Adipocyte (in vitro differentiated cells): ENCODE measurements around the gene RASAL3.

Experiments
- DNase-seq: peaks from one replicate; pipeline ENCODE4 v3.0.0-alpha.2; 2015; ENCODE audit warnings: low read depth
- H3K27me3 ChIP-seq: replicated peaks from 2 replicates; pipeline ENCODE4 v1.7.0; 2013; ENCODE audit warnings: mild to moderate bottlenecking, low read length, moderate library complexity; ENCODE audit not compliant: control insufficient read depth, insufficient read depth
- H3K36me3 ChIP-seq: 2 replicates; pipeline ENCODE4 v1.7.0; 2013; ENCODE audit warnings: low read length, mild to moderate bottlenecking, moderate library complexity; ENCODE audit not compliant: control insufficient read depth, insufficient read depth, severe bottlenecking
- H3K4me1 ChIP-seq: 2 replicates; pipeline ENCODE4 v1.7.0; 2013; ENCODE audit warnings: mild to moderate bottlenecking, low read length, moderate library complexity; ENCODE audit not compliant: control insufficient read depth, insufficient read depth
- H3K4me3 ChIP-seq: 2 replicates; pipeline ENCODE4 v1.7.0; 2013; ENCODE audit warnings: mild to moderate bottlenecking, low read length, moderate library complexity
- H3K9ac ChIP-seq: 2 replicates; pipeline ENCODE4 v1.7.0; 2013; ENCODE audit warnings: mild to moderate bottlenecking, low read length, moderate library complexity
- H3K9me3 ChIP-seq: 2 replicates; pipeline ENCODE4 v1.7.0; 2013; ENCODE audit warnings: mild to moderate bottlenecking, low read length, moderate library complexity; ENCODE audit not compliant: control insufficient read depth

The RASAL3 gene

GRCh38 chr19:15428956-15429824, 35.2 kb downstream of the RASAL3 start:
- Histone ChIP-seq H3K27me3 (no peaks in the 10 kb centered on the region), H3K4me3 (no peak overlapping the region), H3K9me3 (no peaks in the 10 kb centered on the region), H3K9ac (no peak overlapping the region), H3K36me3 (peaks cover 40% of the 10 kb centered on the region), H3K4me1 (peaks cover 24% of the 10 kb centered on the region)
- no peak for DNase-seq

DNA sequence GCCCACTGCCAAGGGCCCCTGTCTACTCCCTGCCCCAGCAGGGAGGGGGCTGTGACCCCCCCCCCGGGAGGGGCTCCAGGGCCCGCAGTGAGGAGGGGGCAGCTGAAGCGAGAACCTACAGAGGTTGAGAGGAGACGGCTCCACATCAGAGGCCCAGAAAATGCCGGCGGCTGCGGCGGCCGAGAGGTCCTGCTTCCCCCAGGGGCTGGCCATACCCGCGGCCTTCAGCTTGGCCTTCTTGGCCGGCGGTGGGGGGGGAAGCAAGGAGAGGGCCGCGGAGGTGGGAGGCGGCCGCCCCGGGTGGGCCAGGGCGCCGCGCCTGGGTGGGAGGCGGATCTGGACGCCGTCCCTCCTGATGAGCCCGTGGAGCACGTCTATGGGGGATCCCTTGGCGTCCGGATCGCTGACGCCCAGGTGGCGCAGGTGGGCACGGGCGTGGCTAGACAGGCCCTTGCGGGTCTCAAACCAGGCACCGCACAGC, 36.3 kb downstream of the RASAL3 start:
- Histone ChIP-seq H3K36me3 (peaks cover 52% of the 10 kb centered on the region), H3K9ac (no peak overlapping the region), H3K4me3 (no peak overlapping the region), H3K9me3 (no peaks in the 10 kb centered on the region), H3K27me3 (no peaks in the 10 kb centered on the region), H3K4me1 (peaks cover 21% of the 10 kb centered on the region)
- DNase-seq: no peak

DNA sequence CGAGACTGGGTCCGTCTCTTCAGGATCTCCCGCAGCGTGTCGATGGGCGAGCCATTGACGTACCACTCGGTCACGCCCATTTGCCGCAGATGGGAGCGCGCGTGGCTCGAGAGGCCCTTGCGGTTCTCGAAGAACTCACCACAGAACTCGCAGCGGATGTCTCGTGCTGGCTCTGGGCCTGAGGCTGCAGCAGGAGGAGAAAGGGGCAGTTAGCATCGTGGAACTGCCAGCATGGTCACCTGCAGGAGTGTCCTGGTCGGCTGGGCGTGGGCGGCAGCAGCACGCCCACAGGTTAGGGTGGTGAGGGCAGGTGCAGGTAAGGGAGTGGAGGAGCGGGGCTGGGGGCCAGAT, 37.0 kb downstream of the RASAL3 start:
- H3K36me3 ChIP-seq: peaks cover 59% of the 10 kb centered on the region
- no peak for DNase-seq

GRCh38 chr19:15426485-15427349, 37.6 kb downstream of the RASAL3 start:
- Histone ChIP-seq H3K36me3 (peaks cover 60% of the 10 kb centered on the region), H3K9me3 (no peaks in the 10 kb centered on the region), H3K9ac (no peak overlapping the region), H3K4me3 (no peak overlapping the region), H3K4me1 (peaks cover 20% of the 10 kb centered on the region), H3K27me3 (no peaks in the 10 kb centered on the region)
- DNase-seq: no peak

More for the DNA sequence above, 37.0 kb downstream of the RASAL3 start:
- H3K27me3 ChIP-seq: no peaks in the 10 kb centered on the region
- peaks cover 21% of the 10 kb centered on the region for H3K4me1 ChIP-seq
- no peaks in the 10 kb centered on the region for H3K9me3 ChIP-seq
- no peak overlapping the region for H3K4me3 ChIP-seq
- H3K9ac ChIP-seq: no peak overlapping the region

DNA sequence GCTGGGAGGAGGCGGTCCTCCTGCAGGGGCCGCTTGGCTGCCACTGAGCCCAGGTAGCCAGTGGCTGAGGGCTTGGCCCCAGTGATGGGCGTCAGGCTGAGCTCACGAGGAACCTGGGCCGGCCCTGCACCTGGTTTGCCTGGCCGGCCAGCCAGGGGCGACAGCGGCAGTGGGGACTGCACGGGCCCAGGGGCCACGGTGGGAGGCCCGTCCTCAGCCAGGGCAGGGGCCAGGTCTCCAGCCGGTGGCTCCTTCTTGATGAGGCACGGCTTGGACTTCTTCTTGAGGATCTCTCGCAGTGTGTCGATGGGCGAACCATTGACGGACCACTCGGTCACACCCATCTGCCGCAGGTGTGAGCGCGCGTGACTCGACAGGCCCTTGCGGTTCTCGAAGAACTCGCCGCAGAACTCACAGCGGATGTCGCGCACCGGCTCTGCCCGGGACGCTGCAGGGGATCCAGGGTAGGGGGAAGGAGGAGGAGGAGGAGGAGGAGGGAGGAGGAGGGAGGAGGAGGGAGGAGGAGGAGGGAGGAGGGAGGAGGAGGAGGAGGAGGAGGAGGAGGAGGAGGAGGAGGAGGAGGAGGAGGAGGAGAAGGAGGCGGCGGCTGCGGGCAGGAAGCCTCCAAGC, 38.9 kb downstream of the RASAL3 start:
- Histone ChIP-seq H3K27me3 (no peaks in the 10 kb centered on the region), H3K4me1 (peaks cover 7% of the 10 kb centered on the region), H3K4me3 (no peak overlapping the region), H3K9ac (no peak overlapping the region), H3K9me3 (no peaks in the 10 kb centered on the region), H3K36me3 (peaks cover 60% of the 10 kb centered on the region)
- DNase-seq: no peak

GRCh38 chr19:15424692-15425272, 39.6 kb downstream of the RASAL3 start:
- no peak overlapping the region for H3K4me3 ChIP-seq
- H3K36me3 ChIP-seq: peaks cover 60% of the 10 kb centered on the region
- H3K9ac ChIP-seq: no peak overlapping the region
- no peaks in the 10 kb centered on the region for H3K9me3 ChIP-seq
- DNase-seq: no peak
- peaks cover 4% of the 10 kb centered on the region for H3K4me1 ChIP-seq
- no peaks in the 10 kb centered on the region for H3K27me3 ChIP-seq

- DNase-seq: no peak
- Histone ChIP-seq H3K9me3 (no peaks in the 10 kb centered on the region), H3K4me3 (no peak overlapping the region), H3K9ac (no peak overlapping the region), H3K27me3 (no peaks in the 10 kb centered on the region), H3K36me3 (peaks cover 59% of the 10 kb centered on the region), H3K4me1 (peaks cover 9% of the 10 kb centered on the region)
Measured at GRCh38 chr19:15424121-15424520, 40.2 kb downstream of the RASAL3 start.

- H3K4me3 ChIP-seq: no peak overlapping the region
- no peaks in the 10 kb centered on the region for H3K27me3 ChIP-seq
- no peaks in the 10 kb centered on the region for H3K9me3 ChIP-seq
- peaks cover 53% of the 10 kb centered on the region for H3K36me3 ChIP-seq
- no peak for DNase-seq
- peaks cover 9% of the 10 kb centered on the region for H3K4me1 ChIP-seq
- H3K9ac ChIP-seq: no peak overlapping the region
Measured at GRCh38 chr19:15423130-15423529, 41.2 kb downstream of the RASAL3 start.

DNA sequence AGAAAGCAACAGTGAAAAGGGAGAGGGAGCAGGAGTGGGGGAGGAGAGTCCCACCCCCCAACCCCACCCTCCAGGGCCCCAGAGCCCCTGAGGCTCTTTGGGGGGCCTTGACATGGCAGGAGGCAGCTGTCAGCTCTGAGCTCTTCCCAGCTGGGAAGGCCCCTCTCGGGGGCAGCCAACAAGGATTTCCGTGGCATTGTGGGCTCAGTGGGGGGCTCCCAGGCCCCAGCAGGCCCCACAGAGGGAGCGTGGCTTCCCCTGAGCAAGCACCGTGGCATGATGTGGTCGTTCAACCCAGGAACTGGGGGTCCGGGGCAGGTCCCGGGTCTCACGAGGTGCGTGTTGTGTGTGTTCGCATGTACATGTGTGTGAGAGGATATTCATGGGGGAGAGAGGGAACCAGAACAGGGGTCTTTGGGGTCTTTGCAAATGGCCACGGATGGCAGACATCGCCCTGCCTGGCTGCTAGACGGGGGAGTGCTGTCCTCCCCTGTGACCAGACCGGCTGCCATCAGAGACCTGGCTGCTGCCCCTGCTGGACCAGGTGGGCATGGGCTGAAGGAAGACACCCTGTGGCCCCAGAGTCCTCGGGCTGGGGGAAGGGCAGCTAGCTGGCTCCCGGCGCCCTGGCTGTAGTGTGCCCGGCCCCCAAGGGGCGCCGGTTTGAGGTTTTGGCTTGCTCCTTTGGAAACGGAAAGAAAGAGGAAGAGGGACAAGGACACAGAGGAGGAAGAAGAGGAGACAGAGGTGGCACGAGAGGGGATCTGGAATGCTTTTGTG, 41.9 kb downstream of the RASAL3 start:
- H3K4me1 ChIP-seq: peaks cover 11% of the 10 kb centered on the region
- H3K36me3 ChIP-seq: peaks cover 49% of the 10 kb centered on the region
- H3K9me3 ChIP-seq: no peaks in the 10 kb centered on the region
- no peak overlapping the region for H3K9ac ChIP-seq
- H3K4me3 ChIP-seq: no peak overlapping the region
- no peaks in the 10 kb centered on the region for H3K27me3 ChIP-seq
- no peak for DNase-seq

DNA sequence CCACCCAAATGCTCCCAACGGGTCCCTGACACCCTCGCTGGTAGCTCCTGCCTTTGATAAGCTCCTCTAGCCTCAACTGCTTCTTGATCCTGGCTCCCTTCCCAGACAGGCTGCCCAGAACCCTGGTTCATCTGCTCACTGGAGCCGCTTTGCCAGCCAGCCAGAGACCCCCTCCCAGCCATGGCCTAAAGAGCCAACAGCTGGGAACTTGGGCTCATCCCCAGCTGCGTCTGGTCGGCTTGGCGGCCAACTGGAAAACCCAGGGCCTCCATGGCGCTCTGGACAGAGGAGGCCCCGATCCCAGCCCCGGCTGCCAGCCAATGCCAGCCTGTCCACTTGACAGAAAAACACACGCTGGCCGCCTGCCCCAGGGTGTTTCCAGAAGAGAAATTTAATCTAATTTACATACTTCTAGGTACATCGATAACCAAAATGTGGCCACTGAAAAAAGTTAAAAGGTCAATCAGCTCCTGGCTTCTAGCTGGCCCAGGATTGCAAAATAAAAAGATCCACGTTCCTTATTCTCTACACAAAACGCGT, 42.6 kb downstream of the RASAL3 start:
- no peak overlapping the region for H3K4me3 ChIP-seq
- DNase-seq: no peak
- H3K9me3 ChIP-seq: no peaks in the 10 kb centered on the region
- no peak overlapping the region for H3K9ac ChIP-seq
- peaks cover 42% of the 10 kb centered on the region for H3K36me3 ChIP-seq
- H3K27me3 ChIP-seq: no peaks in the 10 kb centered on the region
- peaks cover 18% of the 10 kb centered on the region for H3K4me1 ChIP-seq
